Dendritic cell treated with granulocyte-macrophage colony-stimulating factor and Interleukin-4, amounts not matched to agents 40 ng/mL and 50 ng/mL, for 4 days (primary cell): ENCODE results near the gene AGTRAP.

Experiments used
- H3K27ac Mint-ChIP-seq: one replicate; pipeline ENCODE4 v1.8.0; 2022; ENCODE audit warnings: mild to moderate bottlenecking, mixed read lengths
- H3K27me3 Mint-ChIP-seq: one replicate; pipeline ENCODE4 v1.8.0; 2022; ENCODE audit warnings: mild to moderate bottlenecking, mixed read lengths
- H3K36me3 Mint-ChIP-seq: one replicate; pipeline ENCODE4 v1.8.0; 2022; ENCODE audit warnings: low read depth, mixed read lengths
- H3K4me1 Mint-ChIP-seq: one replicate; pipeline ENCODE4 v1.8.0; 2022; ENCODE audit warnings: low read depth, mixed read lengths
- H3K4me3 Mint-ChIP-seq: one replicate; pipeline ENCODE4 v1.8.0; 2022; ENCODE audit warnings: mild to moderate bottlenecking, moderate library complexity, mixed read lengths
- H3K9me3 Mint-ChIP-seq: one replicate; pipeline ENCODE4 v1.8.0; 2022; ENCODE audit warnings: mixed read lengths
- intact Hi-C: fragments of 100-400 bp; cut with micrococcal nuclease; formaldehyde crosslinking; loops from one replicate; pipeline ENCODE4 v1.15.0; 2022

The AGTRAP gene

GRCh38 chr1:11701981-11702803 is 33.7 kb upstream of the AGTRAP start:
- no peak overlapping the region for H3K27ac Mint-ChIP-seq
- H3K4me3 Mint-ChIP-seq, result no peak overlapping the region
- no peaks in the 10 kb centered on the region for H3K9me3 Mint-ChIP-seq
- no peaks in the 10 kb centered on the region for H3K36me3 Mint-ChIP-seq
- peaks cover 14% of the 10 kb centered on the region for H3K4me1 Mint-ChIP-seq
- H3K27me3 Mint-ChIP-seq, result peaks cover 31% of the 10 kb centered on the region
- intact Hi-C loops, result no loop called here

GRCh38 chr1:11703357-11704193 is 32.4 kb upstream of the AGTRAP start:
- Mint-ChIP-seq H3K9me3 (no peaks in the 10 kb centered on the region), H3K27ac (no peak overlapping the region), H3K36me3 (no peaks in the 10 kb centered on the region), H3K4me3 (no peak overlapping the region), H3K27me3 (peaks cover 32% of the 10 kb centered on the region), H3K4me1 (peaks cover 21% of the 10 kb centered on the region)
- intact Hi-C loops, result no loop called here

GRCh38 chr1:11704194-11704529 is 31.8 kb upstream of the AGTRAP start:
- H3K9me3 Mint-ChIP-seq, result no peaks in the 10 kb centered on the region
- H3K27ac Mint-ChIP-seq, result no peak overlapping the region
- no peaks in the 10 kb centered on the region for H3K36me3 Mint-ChIP-seq
- peaks cover 35% of the 10 kb centered on the region for H3K27me3 Mint-ChIP-seq
- H3K4me1 Mint-ChIP-seq, result peaks cover 25% of the 10 kb centered on the region
- no peak overlapping the region for H3K4me3 Mint-ChIP-seq
- intact Hi-C loops, result no loop called here

- Mint-ChIP-seq H3K4me3 (no peak overlapping the region), H3K36me3 (no peaks in the 10 kb centered on the region), H3K4me1 (peaks cover 25% of the 10 kb centered on the region), H3K27ac (no peak overlapping the region), H3K9me3 (no peaks in the 10 kb centered on the region), H3K27me3 (peaks cover 42% of the 10 kb centered on the region)
- intact Hi-C loops, result no loop called here
These were observed 31.1 kb upstream of the AGTRAP start for GRCh38 chr1:11704691-11705475.

- Mint-ChIP-seq H3K27me3 (peaks cover 42% of the 10 kb centered on the region), H3K27ac (no peak overlapping the region), H3K4me1 (peaks cover 25% of the 10 kb centered on the region), H3K9me3 (no peaks in the 10 kb centered on the region), H3K4me3 (no peak overlapping the region), H3K36me3 (no peaks in the 10 kb centered on the region)
- intact Hi-C loops, result no loop called here
These were observed 30.3 kb upstream of the AGTRAP start for GRCh38 chr1:11705596-11705995.

- Mint-ChIP-seq H3K36me3 (no peaks in the 10 kb centered on the region), H3K9me3 (no peaks in the 10 kb centered on the region), H3K4me3 (no peak overlapping the region), H3K27me3 (peaks cover 35% of the 10 kb centered on the region), H3K4me1 (peaks cover 25% of the 10 kb centered on the region), H3K27ac (no peak overlapping the region)
- intact Hi-C loops, result no loop called here
These were observed 29.6 kb upstream of the AGTRAP start for GRCh38 chr1:11706292-11706691.

GRCh38 chr1:11707621-11708276 is 28.2 kb upstream of the AGTRAP start:
- no peaks in the 10 kb centered on the region for H3K36me3 Mint-ChIP-seq
- intact Hi-C loops, result no loop called here
- H3K4me3 Mint-ChIP-seq, result no peak overlapping the region
- H3K9me3 Mint-ChIP-seq, result no peaks in the 10 kb centered on the region
- no peak overlapping the region for H3K27ac Mint-ChIP-seq
- peaks cover 36% of the 10 kb centered on the region for H3K27me3 Mint-ChIP-seq
- peaks cover 25% of the 10 kb centered on the region for H3K4me1 Mint-ChIP-seq

- Mint-ChIP-seq H3K36me3 (no peaks in the 10 kb centered on the region), H3K9me3 (no peaks in the 10 kb centered on the region), H3K27me3 (peaks cover 38% of the 10 kb centered on the region), H3K4me1 (peaks cover 16% of the 10 kb centered on the region), H3K27ac (no peak overlapping the region), H3K4me3 (no peak overlapping the region)
- intact Hi-C loops, result no loop called here
These were observed 27.2 kb upstream of the AGTRAP start for GRCh38 chr1:11708554-11709350.

GRCh38 chr1:11711490-11711889 is 24.4 kb upstream of the AGTRAP start:
- Mint-ChIP-seq H3K27ac (no peak overlapping the region), H3K4me3 (no peak overlapping the region), H3K4me1 (peaks cover 11% of the 10 kb centered on the region), H3K9me3 (no peaks in the 10 kb centered on the region), H3K36me3 (no peaks in the 10 kb centered on the region), H3K27me3 (peaks cover 32% of the 10 kb centered on the region)
- intact Hi-C loops, result loop anchor here (2.0 kb wide), 1 partner anchor 61 kb away; no protein-coding TSS in a partner anchor

GRCh38 chr1:11712285-11712684 is 23.7 kb upstream of the AGTRAP start:
- intact Hi-C loops, result no loop called here
- Mint-ChIP-seq H3K27me3 (peaks cover 30% of the 10 kb centered on the region), H3K4me1 (peaks cover 11% of the 10 kb centered on the region), H3K9me3 (no peaks in the 10 kb centered on the region), H3K27ac (no peak overlapping the region), H3K36me3 (no peaks in the 10 kb centered on the region), H3K4me3 (no peak overlapping the region)

- H3K4me3 Mint-ChIP-seq, result no peak overlapping the region
- peaks cover 5% of the 10 kb centered on the region for H3K4me1 Mint-ChIP-seq
- peaks cover 22% of the 10 kb centered on the region for H3K27me3 Mint-ChIP-seq
- H3K36me3 Mint-ChIP-seq, result no peaks in the 10 kb centered on the region
- no peak overlapping the region for H3K27ac Mint-ChIP-seq
- intact Hi-C loops, result no loop called here
- no peaks in the 10 kb centered on the region for H3K9me3 Mint-ChIP-seq
These were observed 22.8 kb upstream of the AGTRAP start for GRCh38 chr1:11713095-11713494.

GRCh38 chr1:11714831-11715575 is 20.9 kb upstream of the AGTRAP start:
- Mint-ChIP-seq H3K9me3 (no peaks in the 10 kb centered on the region), H3K27ac (no peak overlapping the region), H3K4me1 (peaks cover 11% of the 10 kb centered on the region), H3K4me3 (no peak overlapping the region), H3K27me3 (peaks cover 6% of the 10 kb centered on the region), H3K36me3 (no peaks in the 10 kb centered on the region)
- intact Hi-C loops, result no loop called here
